ENCODE measurements around the gene CYP26B1. TPM values are rescaled to one million over a fixed set of nuclear protein-coding genes. Genes with fewer than 3 reads are reported as not detected.

CYP26B1 gene
- polyA plus RNA-seq, 3 donors, result not detected

DNA sequence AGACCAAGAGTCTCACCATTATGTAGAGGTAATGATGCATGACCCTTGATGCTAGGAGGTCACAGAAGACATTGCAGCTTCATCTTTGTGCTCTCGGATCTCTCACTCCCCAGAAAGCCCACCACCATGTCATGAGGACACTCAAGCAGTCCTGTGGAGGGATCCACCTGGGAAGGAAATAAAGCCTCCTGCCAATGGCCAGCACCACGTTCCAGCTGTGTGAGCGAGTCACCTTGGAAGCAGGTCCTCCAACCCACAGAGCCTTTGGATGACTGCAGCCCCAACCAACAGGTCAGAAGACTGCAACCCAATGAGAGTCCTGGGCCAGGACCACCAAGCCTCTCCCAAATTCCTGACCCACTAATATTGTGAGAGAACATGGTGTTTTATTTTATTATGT, 38.4 kb downstream of the CYP26B1 start:
- WGBS (ENCODE audit: insufficient coverage), result 85% methylated on average over 3 of the region's 3 CpGs
- H4K20me1 ChIP-seq (ENCODE audit: insufficient read depth, low read length), result no peaks in the 10 kb centered on the region
- no peaks in the 10 kb centered on the region for H3K4me1 Mint-ChIP-seq

DNA sequence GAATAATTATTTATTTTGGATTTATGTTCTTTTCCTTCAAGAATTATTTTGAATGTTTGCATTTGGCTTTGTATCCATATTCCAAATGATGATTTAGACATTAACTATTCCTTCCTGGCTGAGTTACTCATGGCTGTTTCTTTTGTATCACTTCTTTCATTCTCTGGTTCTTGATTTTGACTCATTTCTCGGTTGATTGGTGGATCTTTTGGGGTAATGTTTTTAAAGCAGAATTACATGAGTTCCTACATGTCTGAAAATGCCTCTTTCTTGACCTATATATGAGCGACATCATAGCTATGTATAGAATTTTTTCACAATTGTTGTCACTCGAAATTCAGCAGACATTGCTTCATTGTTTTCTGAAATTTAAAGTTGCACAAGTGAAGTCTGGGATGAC, 39.5 kb downstream of the CYP26B1 start:
- Histone ChIP-seq H3K36me3 (replicated peaks in 1 of 2; ENCODE audit: control insufficient read depth in 1 of 2, insufficient read depth in 2 of 2, low read length in 2 of 2) (no peaks in the 10 kb centered on the region), H3K9ac (ENCODE audit: insufficient read depth, low read length, poor library complexity, severe bottlenecking) (no peak overlapping the region), H3K9me3 (replicated peaks in 1 of 2; ENCODE audit: control insufficient read depth in 1 of 2, insufficient read depth in 1 of 2, low read length in 2 of 2) (peaks cover 0 to 6% of the 10 kb centered on the region in 2 donors), H3K4me3 (replicated peaks in 1 of 3; ENCODE audit: low read depth in 2 of 3, low read length in 3 of 3) (no peak overlapping the region), H3K27ac (ENCODE audit: low read depth in 1 of 2, low read length in 2 of 2) (no peak overlapping the region), H3K4me1 (ENCODE audit: control insufficient read depth in 1 of 2, insufficient read depth in 2 of 2, low read length in 2 of 2) (no peaks in the 10 kb centered on the region), H2AFZ (ENCODE audit: insufficient read depth, low read depth, low read length, poor library complexity, severe bottlenecking) (no peak overlapping the region), H3K79me2 (ENCODE audit: insufficient read depth, low read length) (no peaks in the 10 kb centered on the region), H3K4me2 (replicated peaks; ENCODE audit: extremely low read depth, low read length, poor library complexity, severe bottlenecking) (no peak overlapping the region), H3K27me3 (ENCODE audit: control insufficient read depth in 2 of 2, insufficient read depth in 2 of 2, low read length in 2 of 2) (no peaks in the 10 kb centered on the region), H4K20me1 (ENCODE audit: insufficient read depth, low read length) (no peaks in the 10 kb centered on the region)
- intact Hi-C loops (cut with micrococcal nuclease), result no loop called here
- Mint-ChIP-seq H3K36me3 (no peaks in the 10 kb centered on the region), H3K27ac (no peak overlapping the region), H3K4me1 (no peaks in the 10 kb centered on the region), H3K9me3 (peaks cover 0 to 11% (median 4%) of the 10 kb centered on the region in 7 donors), H3K4me3 (no peak overlapping the region), H3K27me3 (ENCODE audit: low read depth in 3 of 3) (peaks cover 0 to 7% (median 4%) of the 10 kb centered on the region in 3 donors)
- TF ChIP-seq, protein P1, sequence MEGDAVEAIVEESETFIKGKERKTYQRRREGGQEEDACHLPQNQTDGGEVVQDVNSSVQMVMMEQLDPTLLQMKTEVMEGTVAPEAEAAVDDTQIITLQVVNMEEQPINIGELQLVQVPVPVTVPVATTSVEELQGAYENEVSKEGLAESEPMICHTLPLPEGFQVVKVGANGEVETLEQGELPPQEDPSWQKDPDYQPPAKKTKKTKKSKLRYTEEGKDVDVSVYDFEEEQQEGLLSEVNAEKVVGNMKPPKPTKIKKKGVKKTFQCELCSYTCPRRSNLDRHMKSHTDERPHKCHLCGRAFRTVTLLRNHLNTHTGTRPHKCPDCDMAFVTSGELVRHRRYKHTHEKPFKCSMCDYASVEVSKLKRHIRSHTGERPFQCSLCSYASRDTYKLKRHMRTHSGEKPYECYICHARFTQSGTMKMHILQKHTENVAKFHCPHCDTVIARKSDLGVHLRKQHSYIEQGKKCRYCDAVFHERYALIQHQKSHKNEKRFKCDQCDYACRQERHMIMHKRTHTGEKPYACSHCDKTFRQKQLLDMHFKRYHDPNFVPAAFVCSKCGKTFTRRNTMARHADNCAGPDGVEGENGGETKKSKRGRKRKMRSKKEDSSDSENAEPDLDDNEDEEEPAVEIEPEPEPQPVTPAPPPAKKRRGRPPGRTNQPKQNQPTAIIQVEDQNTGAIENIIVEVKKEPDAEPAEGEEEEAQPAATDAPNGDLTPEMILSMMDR (IDR thresholded peaks at IDR 0.05), result no peak
- no CpG with 5 or more reads among the region's 3 CpGs for WGBS (ENCODE audit: insufficient coverage)
- DNase-seq, result no peak

More for the DNA sequence above, 38.4 kb downstream of the CYP26B1 start:
- no peak for DNase-seq
- Histone ChIP-seq H3K79me2 (ENCODE audit: insufficient read depth, low read length) (no peaks in the 10 kb centered on the region), H3K4me2 (replicated peaks; ENCODE audit: extremely low read depth, low read length, poor library complexity, severe bottlenecking) (no peak overlapping the region), H2AFZ (ENCODE audit: insufficient read depth, low read depth, low read length, poor library complexity, severe bottlenecking) (no peak overlapping the region), H3K27me3 (ENCODE audit: control insufficient read depth in 2 of 2, insufficient read depth in 2 of 2, low read length in 2 of 2) (no peaks in the 10 kb centered on the region), H3K4me1 (ENCODE audit: control insufficient read depth in 1 of 2, insufficient read depth in 2 of 2, low read length in 2 of 2) (no peaks in the 10 kb centered on the region), H3K27ac (ENCODE audit: low read depth in 1 of 2, low read length in 2 of 2) (no peak overlapping the region), H3K4me3 (replicated peaks in 1 of 3; ENCODE audit: low read depth in 2 of 3, low read length in 3 of 3) (no peak overlapping the region), H3K9me3 (replicated peaks in 1 of 2; ENCODE audit: control insufficient read depth in 1 of 2, insufficient read depth in 1 of 2, low read length in 2 of 2) (peaks cover 0 to 6% of the 10 kb centered on the region in 2 donors), H3K9ac (ENCODE audit: insufficient read depth, low read length, poor library complexity, severe bottlenecking) (no peak overlapping the region), H3K36me3 (replicated peaks in 1 of 2; ENCODE audit: control insufficient read depth in 1 of 2, insufficient read depth in 2 of 2, low read length in 2 of 2) (no peaks in the 10 kb centered on the region)
- Mint-ChIP-seq H3K36me3 (no peaks in the 10 kb centered on the region), H3K9me3 (peaks cover 0 to 13% (median 4%) of the 10 kb centered on the region in 7 donors), H3K27ac (no peak overlapping the region), H3K27me3 (ENCODE audit: low read depth in 3 of 3) (peaks cover 0 to 5% (median 4%) of the 10 kb centered on the region in 3 donors), H3K4me3 (no peak overlapping the region)
- TF ChIP-seq, protein P1 (IDR thresholded peaks at IDR 0.05), result no peak
- intact Hi-C loops (cut with micrococcal nuclease), result no loop called here
